Fibroblast of pulmonary artery (primary cell): ENCODE data around the gene METTL1.

ENCODE experiments used
- DNase-seq: peaks from one replicate; pipeline ENCODE4 v3.0.0-alpha.2; 2010; ENCODE audit warnings: low read depth
- H3K4me3 ChIP-seq: replicated peaks from 2 replicates; pipeline ENCODE4 v1.5.1; 2011; ENCODE audit warnings: low read depth, mild to moderate bottlenecking, control low read depth, low read length, moderate library complexity
- TF ChIP-seq, protein P1 (sequence below): IDR thresholded peaks from 2 replicates; pipeline ENCODE4 v1.5.1; 2011; ENCODE audit warnings: mild to moderate bottlenecking, control low read depth, low read length, inconsistent platforms; ENCODE audit errors: missing control alignments

The METTL1 gene

DNA sequence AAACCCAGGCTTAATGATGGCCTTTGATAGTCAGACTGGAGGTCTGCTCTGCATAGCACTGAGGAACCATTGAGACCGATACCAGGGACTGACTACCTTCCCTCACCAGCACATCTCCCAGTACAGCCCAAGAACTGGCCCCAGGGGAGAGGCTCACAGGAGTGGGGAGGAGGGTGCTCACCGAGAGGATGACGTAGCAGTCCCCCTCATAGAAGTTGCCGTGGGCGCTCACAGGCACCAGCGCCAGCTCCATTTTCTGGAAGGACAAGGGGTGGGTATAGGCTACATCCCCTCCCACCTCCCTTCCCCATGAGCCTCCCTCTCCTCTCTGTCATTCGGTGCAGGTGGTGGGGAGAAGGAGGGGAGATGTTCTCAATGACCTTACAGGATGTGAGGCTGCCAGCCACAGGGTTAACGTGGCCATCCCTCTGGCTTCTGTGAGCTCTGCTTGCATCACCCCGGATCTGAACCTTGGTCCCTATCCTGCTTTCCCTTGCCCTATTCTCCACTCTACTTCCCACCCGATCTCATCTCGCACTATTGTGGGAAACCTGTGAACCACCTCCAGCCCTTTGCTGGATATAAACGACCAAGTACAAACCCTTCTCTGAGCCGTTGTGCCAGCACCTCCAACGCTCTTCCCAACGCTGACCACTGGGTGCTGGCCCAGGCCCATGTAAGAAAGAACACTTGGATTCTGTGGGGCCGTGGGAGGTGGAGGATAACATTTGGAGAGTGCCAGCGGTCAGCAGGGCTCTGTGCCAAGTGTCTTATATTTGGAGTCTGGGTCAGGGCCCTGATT is 42.3 kb upstream of the METTL1 start:
- DNase-seq: peak; percentile 70
- no peak overlapping the region for H3K4me3 ChIP-seq
- TF ChIP-seq, protein P1, sequence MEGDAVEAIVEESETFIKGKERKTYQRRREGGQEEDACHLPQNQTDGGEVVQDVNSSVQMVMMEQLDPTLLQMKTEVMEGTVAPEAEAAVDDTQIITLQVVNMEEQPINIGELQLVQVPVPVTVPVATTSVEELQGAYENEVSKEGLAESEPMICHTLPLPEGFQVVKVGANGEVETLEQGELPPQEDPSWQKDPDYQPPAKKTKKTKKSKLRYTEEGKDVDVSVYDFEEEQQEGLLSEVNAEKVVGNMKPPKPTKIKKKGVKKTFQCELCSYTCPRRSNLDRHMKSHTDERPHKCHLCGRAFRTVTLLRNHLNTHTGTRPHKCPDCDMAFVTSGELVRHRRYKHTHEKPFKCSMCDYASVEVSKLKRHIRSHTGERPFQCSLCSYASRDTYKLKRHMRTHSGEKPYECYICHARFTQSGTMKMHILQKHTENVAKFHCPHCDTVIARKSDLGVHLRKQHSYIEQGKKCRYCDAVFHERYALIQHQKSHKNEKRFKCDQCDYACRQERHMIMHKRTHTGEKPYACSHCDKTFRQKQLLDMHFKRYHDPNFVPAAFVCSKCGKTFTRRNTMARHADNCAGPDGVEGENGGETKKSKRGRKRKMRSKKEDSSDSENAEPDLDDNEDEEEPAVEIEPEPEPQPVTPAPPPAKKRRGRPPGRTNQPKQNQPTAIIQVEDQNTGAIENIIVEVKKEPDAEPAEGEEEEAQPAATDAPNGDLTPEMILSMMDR: peak; percentile 28

DNA sequence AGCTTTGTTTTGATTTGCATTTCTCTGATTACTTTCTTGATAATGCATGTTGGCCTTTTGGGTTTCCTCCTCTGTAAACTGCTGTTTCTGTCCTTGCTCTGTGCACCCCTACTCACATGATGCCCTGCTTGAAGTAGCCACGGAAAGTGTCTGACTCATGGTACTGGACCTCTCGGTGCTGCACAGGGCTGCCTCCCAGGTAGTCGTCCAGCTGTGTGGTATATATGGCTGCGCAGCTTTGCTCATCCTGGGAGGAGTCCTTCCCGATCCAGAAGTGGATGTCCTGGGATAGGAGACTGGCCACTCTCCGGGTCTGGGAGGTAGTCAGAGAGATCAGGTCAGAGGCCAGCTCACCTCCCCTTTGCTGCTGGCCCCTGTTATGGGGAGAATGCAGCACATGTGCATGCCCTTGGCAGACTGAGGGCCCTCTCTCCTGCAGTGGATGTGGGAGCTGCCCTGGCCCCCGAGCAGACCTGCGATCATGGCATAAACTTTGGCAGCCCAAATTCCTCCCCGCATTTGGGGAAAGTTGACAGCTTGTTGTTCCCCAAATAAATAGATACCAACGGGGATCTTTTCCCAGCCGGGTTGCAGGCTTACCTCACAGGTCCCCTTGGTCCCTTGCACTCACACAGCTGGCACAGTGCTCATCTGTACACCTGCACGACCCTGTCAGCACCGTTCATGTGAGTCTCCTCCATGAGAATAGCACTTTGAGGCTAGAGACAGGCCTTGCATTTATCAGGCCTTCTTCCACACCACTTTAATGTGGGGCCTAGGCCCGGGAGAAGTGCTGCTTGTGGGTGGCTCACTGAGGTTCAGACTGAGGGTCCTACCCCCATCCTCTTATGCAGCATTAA is 41.4 kb upstream of the METTL1 start:
- H3K4me3 ChIP-seq: no peak overlapping the region
- no peak for DNase-seq
- TF ChIP-seq, protein P1: no peak

DNA sequence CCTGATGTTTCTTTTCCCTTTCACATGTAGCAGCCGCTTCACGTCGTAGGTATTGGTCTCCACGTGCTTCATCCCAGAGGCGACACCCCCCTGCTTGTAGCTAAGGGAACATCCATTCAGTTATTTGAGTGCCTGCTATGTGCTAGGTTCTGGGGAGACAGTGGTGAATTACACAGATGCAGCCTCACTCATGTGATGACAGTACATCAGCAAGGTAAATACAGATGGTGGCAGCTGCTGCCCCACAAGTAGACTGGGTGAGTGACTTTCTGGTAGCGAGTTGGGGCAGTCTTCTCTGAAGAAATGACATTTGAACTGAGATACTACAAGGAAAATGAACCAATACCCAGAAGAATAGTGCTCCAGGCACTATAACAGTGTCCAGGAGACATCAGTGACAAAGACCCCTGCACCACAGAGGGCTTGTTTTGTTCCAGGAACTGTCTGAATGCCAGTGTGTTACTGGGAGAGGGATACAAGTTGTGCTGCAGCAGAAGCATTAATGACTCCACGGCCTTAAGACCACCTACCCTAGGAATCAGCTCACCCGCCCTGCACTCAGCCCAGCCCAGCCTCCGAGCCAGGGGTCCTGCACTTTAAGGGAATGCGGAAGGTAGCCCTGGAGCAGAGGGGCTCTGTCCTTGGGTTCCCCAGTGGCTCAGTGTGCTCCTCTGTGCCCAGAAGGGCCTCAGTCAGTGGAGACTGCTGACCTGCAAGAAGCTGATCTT is 39.3 kb upstream of the METTL1 start:
- no peak overlapping the region for H3K4me3 ChIP-seq
- TF ChIP-seq, protein P1: no peak
- no peak for DNase-seq

DNA sequence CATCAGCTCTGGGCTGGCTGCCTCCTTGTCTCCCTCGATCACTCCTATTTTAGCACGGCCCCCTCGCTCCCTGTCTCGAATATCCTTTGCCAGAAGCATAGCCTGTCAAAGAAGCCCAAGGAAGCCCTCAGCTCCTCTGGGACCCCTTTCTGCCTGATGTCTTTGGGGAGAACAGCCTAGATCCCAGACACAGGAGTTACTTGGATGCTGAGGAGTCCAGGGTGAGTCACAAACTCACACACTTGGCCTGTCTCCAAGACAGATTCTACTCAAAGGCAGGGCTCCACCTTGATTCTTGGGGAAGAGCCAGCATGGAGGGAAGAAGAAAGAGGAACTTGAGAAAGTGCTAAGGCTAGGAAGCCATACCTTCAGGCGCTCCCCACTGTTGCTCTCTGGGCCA is 38.5 kb upstream of the METTL1 start:
- H3K4me3 ChIP-seq: no peak overlapping the region
- DNase-seq: peak; percentile 75
- TF ChIP-seq, protein P1: no peak

DNA sequence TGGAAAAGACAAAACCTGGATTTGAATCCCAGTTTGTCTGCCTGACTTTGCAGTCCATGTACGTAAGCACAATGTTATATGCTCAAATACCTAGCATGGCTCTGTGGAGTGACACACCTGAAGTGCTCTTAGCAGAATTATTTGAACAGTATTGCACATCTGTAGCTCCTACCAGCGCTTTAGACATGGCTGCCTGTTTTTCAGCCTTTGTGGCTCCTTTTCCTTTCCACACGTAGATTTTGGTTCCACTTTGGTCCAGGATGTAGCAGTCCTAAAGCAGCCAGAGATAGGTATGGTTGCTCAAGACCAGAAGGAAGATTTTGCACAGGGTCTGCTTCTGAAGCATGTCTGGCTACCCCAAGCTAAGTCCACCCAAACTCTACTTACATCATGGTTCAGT is 37.5 kb upstream of the METTL1 start:
- H3K4me3 ChIP-seq: no peak overlapping the region
- DNase-seq: no peak
- TF ChIP-seq, protein P1: no peak

DNA sequence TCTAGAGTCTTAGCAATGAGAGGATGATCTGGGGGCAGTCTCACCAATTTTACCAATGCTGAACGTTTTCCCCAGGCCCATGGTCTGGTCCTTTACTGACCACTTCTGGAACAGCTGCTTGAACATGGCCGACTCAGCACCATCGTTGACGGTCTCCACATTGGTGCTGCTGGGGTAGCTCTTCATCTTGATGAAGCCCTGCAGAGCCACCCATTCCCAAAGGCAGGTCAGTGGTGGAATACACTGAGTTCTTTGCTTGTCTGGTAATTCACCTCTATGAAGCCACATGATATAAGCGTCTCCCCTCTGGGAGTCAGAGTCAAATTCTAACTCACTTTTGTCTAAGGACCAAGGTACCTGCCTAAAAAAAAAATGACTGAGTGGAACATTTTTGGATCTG is 36.4 kb upstream of the METTL1 start:
- no peak for DNase-seq
- no peak overlapping the region for H3K4me3 ChIP-seq
- TF ChIP-seq, protein P1: no peak
